Activated CD8-positive, alpha-beta memory T cell treated with anti-CD3 and anti-CD28 coated beads for 48 hours (primary cell): Measurements from ENCODE around the gene CEP128.

Experiments
- DNase-seq, 3 experiments: peaks; one replicate each; pipeline ENCODE4 v3.0.0-alpha.2; 2020; ENCODE audit warnings: low read depth in 2 of 3, low spot score in 2 of 3

Gene CEP128

DNA sequence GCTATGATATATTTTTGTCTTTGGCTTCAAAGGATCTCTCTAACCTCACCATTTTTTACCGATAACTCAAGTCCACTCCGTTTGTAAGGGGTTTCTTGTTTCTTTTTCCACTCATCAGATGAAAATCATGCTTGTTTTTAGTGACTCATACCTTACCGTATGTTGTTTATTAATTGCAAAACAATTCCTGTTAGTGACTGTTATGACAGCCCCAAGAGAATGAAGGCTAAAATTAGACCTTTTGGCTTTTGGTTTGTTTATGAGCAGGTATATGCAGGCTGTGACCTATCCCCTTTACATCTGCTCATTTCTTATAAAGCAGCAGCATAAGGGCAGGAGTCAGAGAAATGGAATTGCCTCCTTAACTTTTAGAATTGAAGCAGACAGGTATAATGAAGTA is 319.8 kb downstream of the CEP128 start:
- no peak for DNase-seq

- DNase-seq: no peak
Observed at GRCh38 chr14:80620434-80620833, 321.1 kb downstream of the CEP128 start.

DNA sequence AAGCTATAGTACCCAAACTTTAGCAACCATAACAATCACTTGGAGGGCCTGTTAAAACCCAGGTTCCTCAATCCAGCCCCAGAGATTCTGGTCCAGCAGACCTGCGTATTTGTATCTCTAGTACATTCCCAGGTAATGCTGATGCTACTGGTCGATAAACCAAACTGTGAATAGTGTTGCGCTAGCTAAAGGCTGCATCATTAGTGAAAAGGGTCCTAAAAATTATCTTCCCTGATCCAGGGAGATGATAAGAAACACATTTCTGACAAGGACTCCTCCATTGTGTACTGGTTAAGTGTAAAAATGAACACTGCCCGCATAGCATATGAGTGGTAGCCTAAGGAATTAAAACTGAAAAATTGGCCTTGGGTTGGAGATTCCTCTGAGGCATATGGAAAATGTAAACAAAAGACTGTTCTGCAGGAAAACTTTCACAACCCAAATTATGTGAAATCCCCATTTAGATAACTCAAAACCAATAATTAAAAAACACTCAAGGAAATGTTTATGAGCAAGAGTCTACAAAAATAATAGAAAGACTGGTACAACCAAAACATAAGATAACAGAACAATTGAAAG is 322.7 kb downstream of the CEP128 start:
- no peak for DNase-seq

GRCh38 chr14:80615831-80616230 is 325.7 kb downstream of the CEP128 start:
- DNase-seq: no peak

DNA sequence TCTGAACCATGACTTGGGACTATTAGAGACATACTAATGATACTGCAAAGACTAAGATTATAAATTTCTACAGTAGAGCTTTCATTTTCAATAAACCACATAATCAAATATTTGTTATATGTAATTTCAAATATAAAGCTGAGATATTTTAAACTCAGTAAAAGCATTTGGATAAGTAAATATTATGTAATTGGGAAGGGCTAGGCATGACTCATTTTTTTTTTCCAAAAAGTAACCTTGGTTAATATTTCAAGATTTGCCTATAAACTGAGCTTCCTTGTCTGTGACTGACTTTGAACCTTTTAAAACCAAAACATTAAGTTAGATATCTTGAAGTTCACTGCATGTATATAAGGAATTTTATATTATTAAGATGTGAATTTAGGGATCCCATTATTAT is 332.5 kb downstream of the CEP128 start:
- no peak for DNase-seq

- no peak for DNase-seq
Observed at GRCh38 chr14:80608563-80608962, 333.0 kb downstream of the CEP128 start.

DNA sequence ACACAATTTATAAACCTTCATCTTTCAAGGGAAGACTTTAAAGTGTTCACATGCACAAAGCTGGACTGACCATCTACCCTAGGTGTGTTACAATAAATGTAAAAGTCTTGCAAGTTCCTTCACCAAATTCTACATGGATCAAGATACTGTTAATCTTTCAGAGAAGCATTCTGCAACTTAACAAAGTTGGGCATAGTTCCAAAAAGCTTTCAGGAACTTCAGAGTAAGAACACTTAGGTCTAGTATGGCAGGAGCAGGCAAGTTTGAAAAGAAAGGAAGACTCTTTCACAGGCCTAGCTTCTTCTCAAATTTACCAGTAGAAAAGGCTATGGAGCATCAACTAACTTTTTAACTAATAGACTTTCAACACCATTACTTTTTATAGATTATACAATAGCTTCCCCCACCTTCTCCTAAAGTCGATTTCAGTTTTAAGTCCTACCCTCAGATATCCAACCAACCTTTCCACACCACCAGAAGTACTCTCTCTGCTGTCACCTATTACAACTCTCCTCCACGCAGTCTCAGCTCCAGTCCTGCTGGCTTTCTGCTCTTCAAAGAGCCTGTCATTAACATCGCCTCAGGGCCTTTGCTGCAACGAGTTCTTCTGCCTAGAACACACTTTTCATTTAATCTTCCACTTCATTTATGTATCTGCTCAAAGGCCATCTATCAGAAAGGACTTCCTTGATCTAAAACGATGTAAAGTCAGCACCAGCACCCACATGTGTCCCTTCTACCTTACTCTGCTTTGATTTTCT is 333.9 kb downstream of the CEP128 start:
- DNase-seq: no peak

DNA sequence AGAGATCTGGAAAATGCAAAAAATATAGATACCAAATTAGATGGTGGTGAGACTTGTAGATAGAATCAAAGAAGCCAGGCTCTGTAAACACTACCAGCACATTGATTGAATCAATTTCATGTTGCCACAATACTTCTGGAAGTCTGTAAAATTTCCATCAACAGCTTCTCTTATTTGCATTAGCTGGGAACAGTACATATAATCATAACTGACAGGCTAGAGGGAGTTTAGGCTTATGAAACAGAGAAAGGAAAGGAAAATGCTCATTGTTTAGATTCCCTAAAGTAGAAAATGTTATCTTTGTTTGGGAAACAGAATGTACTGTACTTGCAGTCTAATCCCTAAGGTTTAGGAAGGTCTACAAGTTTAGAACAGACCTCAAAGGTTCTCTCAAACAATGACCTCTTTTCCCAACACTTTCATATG is 335.2 kb downstream of the CEP128 start:
- no peak for DNase-seq

DNA sequence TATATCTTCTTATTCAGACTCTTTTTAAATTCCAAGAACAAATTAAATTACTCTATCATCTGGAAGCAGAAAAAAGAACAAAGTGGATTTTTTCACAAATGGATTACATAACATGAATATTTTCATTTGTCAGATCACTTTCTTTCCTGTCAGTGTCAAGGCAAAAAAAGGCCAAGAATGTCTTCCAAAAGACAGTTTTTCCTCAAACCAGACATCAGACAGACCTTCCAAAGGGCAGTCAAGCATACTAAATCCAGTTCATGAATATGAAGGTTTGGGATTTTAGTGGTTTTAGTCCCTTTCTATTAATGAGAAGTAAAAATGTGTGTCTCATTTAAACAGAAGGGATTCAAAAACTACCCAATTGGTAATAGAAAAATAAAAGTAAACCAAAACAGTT is 336.0 kb downstream of the CEP128 start:
- DNase-seq: no peak

DNA sequence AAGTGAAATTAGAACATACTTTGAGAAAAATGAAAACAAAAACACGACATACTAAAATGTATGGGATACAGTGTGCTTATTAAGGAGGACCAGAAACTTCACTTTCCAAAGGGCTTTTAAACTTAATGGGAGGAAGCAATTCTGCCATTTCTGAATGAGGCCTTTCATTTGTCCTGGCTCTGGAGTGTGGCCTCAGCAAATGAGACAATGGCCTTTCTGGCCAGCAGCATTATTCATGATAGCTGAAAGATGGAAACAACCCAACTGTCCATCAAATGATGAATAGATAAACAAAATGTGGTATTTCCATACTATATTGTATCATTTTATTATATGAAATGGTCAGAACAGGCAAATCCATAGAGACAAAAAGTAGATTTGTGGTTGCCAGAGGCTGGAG is 338.6 kb downstream of the CEP128 start:
- no peak for DNase-seq

DNA sequence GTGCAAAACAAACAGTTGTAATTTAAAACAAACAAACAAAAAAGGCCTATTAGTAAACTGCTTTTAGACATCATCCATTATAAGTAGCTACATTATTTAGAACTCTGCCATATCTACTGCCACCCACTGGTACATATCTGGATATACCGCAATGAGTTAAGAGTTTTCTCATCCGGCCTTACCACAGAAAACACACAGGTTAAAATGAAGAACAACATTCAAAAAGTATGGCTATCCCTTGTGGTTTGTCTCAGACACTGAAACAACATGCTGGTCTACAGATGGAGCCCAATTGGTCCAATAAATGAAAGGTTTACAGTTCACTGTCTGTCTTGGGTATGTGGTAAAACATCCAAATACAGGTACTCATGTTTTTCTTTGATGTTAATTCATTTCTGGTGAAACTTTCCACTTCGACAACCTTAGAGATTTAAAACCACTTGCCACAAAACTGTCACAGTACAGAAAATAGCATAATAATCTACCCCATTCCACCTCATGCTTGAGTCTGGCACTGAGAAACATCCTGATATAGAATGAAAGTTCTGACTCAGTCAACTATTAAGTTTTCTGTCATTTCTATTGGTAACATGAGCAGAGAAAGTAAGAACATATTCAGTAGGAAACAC is 354.3 kb downstream of the CEP128 start:
- DNase-seq: no peak

- DNase-seq: no peak
Observed at GRCh38 chr14:80586131-80586530, 355.4 kb downstream of the CEP128 start.

GRCh38 chr14:80585506-80585835 is 356.1 kb downstream of the CEP128 start:
- no peak for DNase-seq

- DNase-seq: no peak
Observed at GRCh38 chr14:80584744-80585505, 356.6 kb downstream of the CEP128 start.

DNA sequence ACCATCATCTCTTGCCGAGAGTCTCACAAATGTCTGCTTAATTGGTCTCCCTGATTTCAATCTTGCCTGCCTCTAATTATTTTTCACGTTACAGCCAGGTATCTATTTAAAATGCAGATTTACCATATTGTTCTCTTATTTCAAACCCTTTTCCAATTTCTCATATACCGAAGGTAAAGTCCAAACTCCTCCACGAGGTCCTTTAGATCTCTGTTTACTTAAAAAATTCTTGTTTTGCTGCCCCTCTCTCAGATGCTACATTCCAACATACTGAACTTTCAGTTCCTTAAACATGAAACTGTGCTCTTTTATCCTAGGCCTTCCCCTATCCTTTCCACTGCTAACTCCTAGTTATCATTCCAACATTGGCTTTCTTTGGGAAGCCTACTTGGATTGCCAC is 363.9 kb downstream of the CEP128 start:
- DNase-seq: no peak

GRCh38 chr14:80576401-80576800 is 365.1 kb downstream of the CEP128 start:
- DNase-seq: no peak

DNA sequence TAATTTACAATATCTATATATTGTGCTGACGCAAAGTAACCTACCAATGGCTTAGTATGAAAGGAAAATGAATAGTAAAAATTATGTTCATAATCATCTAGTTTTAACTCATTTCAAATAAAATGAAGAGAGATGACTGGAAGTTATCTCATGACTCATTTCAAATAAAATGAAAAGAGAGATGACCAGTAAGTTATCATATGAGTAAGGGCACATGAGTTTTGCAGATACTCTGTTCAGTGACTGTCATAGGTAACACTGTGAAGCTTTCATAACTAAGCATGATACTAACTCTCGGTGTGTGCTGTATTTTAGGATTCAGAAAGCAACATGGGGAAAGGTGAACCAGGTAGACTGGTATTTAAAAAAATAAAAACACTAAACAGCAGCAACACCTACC is 365.8 kb downstream of the CEP128 start:
- no peak for DNase-seq

GRCh38 chr14:80572666-80573065 is 368.9 kb downstream of the CEP128 start:
- no peak for DNase-seq

DNA sequence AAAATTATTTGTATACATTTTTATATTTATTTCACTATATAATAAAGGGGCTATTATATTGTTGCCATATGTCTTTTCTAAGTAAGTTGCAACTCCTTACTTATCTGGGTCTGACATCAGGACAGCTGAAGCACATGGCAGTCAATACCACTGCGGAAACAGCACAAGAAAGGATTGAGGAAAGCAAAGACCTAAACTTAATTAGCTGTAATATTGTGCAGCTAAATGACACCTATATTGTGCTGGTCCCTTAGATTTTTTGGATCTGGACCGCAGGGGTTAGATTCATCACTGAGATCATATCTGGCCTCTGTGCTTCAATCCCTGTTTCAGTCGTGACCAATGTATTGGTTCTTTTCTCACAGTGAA is 370.6 kb downstream of the CEP128 start:
- no peak for DNase-seq

DNA sequence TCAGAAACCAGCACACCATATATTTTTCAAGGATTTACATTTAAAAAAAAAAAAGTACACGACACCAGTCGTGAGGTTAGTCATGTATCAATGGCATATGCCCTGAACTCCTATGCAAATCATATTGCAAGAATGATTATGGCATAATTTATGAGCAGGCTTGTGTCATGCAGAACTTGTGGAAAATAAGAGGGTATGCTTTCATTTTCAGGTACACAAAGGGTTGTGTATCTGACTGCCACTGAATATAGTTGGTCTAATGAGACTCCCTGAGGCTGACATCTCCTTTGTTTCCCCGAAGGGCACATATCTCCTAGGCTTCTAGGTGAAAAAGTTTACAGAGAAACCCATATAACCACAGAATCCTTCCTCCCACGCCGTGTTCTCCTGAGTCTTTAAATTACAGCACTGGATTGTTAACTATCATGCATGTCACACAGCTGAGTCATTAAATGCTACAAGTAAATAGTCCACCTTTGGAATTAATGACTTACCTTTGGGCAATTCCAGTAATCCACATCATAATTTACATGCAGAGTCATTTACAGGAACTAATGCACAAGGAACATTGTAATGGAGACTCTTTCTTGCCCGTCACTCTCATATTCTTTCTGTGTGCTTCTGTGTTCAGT is 373.5 kb downstream of the CEP128 start:
- no peak for DNase-seq

DNA sequence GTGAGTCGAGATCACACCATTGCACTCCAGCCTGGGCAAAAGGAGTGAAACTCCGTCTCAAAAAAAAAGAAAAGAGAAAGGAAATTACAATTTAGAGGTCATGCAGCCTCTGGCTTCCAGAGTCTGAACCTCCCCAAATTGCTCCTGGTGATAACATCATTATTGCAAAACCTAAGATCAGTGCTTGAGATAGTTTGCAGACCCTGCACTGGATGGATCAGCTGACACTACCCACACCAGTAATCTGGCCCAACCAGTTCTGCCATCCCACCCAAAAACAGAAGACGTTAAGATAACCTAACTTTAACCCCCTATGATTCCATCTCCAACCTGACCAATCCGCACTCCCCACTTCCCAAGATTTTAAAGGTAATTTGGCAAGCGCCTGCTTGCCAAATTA is 376.5 kb downstream of the CEP128 start:
- DNase-seq: no peak

- DNase-seq: no peak
Observed at GRCh38 chr14:80564051-80564450, 377.5 kb downstream of the CEP128 start.
